ENCODE results near the gene CD8B.
"Not testable (repeated sequence)": the region's sequence is repeated elsewhere in the genome, so short reads cannot be mapped to it uniquely, and the experiment has no call there.

CD8B gene

GRCh38 chr2:86861628-86862379 is at the start of gene CD8B:
Gene CD8B, minus strand, starts transcription at chr2:86861886. Its CDS starts 21 bp downstream, at chr2:86861865.
- not testable (repeated sequence) for DNase-seq

- DNase-seq, result not testable (repeated sequence)
These were observed 44.2 kb upstream of the CD8B start for GRCh38 chr2:86905868-86906267.

- DNase-seq, result not testable (repeated sequence)
These were observed 39.0 kb upstream of the CD8B start for GRCh38 chr2:86900687-86901086.

GRCh38 chr2:86886026-86886425 is 24.3 kb upstream of the CD8B start:
- not testable (repeated sequence) for DNase-seq

- DNase-seq, result not testable (repeated sequence)
These were observed 21.2 kb upstream of the CD8B start for GRCh38 chr2:86882865-86883264.

GRCh38 chr2:86882118-86882665 is 20.5 kb upstream of the CD8B start:
- peak in 1 of 2 experiments; percentile 0 for DNase-seq

GRCh38 chr2:86878986-86879385 is 17.3 kb upstream of the CD8B start:
- DNase-seq, result not testable (repeated sequence)

- DNase-seq, result not testable (repeated sequence)
These were observed 9.3 kb upstream of the CD8B start for GRCh38 chr2:86870941-86871340.

- DNase-seq, result not testable (repeated sequence)
These were observed 7.3 kb upstream of the CD8B start for GRCh38 chr2:86868895-86869468.

GRCh38 chr2:86862380-86862703 is 656 bp upstream of the CD8B start:
- DNase-seq, result not testable (repeated sequence)

GRCh38 chr2:86861175-86861574 is 511 bp downstream of the CD8B start:
- DNase-seq, result not testable (repeated sequence)

- not testable (repeated sequence) for DNase-seq
These were observed 1.1 kb downstream of the CD8B start for GRCh38 chr2:86860573-86860972.

GRCh38 chr2:86857688-86858087 is 4.0 kb downstream of the CD8B start:
- not testable (repeated sequence) for DNase-seq

- DNase-seq, result not testable (repeated sequence)
These were observed 5.2 kb downstream of the CD8B start for GRCh38 chr2:86856498-86856897.

GRCh38 chr2:86855981-86856380 is 5.7 kb downstream of the CD8B start:
- not testable (repeated sequence) for DNase-seq

- DNase-seq, result not testable (repeated sequence)
These were observed 10.1 kb downstream of the CD8B start for GRCh38 chr2:86851581-86851980.

GRCh38 chr2:86842607-86843234 is 19.0 kb downstream of the CD8B start:
- DNase-seq, result not testable (repeated sequence)

GRCh38 chr2:86841330-86841729 is 20.4 kb downstream of the CD8B start:
- DNase-seq, result not testable (repeated sequence)

- not testable (repeated sequence) for DNase-seq
These were observed 21.7 kb downstream of the CD8B start for GRCh38 chr2:86839871-86840548.

GRCh38 chr2:86839455-86839854 is 22.2 kb downstream of the CD8B start:
- not testable (repeated sequence) for DNase-seq

GRCh38 chr2:86837714-86838113 is 24.0 kb downstream of the CD8B start:
- DNase-seq, result not testable (repeated sequence)

GRCh38 chr2:86836915-86837695 is 24.6 kb downstream of the CD8B start:
- DNase-seq, result peak in 1 of 2 experiments; percentile 1
